Osteocyte (in vitro differentiated cells): ENCODE measurements around the gene FBXO40. TPM values are rescaled to one million over a fixed set of nuclear protein-coding genes. Genes with fewer than 3 reads are reported as not detected.
"Not testable (repeated sequence)": the region's sequence is repeated elsewhere in the genome, so short reads cannot be mapped to it uniquely, and the experiment has no call there.

Source experiments
- DNase-seq: peaks from one replicate; pipeline ENCODE4 v3.0.0; 2021; ENCODE audit warnings: mixed read lengths; ENCODE audit not compliant: unreplicated experiment; ENCODE audit errors: extremely low spot score
- H3K27ac Mint-ChIP-seq: one replicate; pipeline ENCODE4 v1.8.0; 2021; ENCODE audit warnings: mild to moderate bottlenecking, mixed read lengths; ENCODE audit not compliant: unreplicated experiment
- H3K27me3 Mint-ChIP-seq: one replicate; pipeline ENCODE4 v1.8.0; 2021; ENCODE audit warnings: mixed read lengths; ENCODE audit not compliant: unreplicated experiment
- H3K36me3 Mint-ChIP-seq: one replicate; pipeline ENCODE4 v1.8.0; 2021; ENCODE audit warnings: mixed read lengths; ENCODE audit not compliant: unreplicated experiment
- H3K4me1 Mint-ChIP-seq: one replicate; pipeline ENCODE4 v1.8.0; 2021; ENCODE audit warnings: mixed read lengths; ENCODE audit not compliant: unreplicated experiment
- H3K4me3 Mint-ChIP-seq: one replicate; pipeline ENCODE4 v1.8.0; 2021; ENCODE audit warnings: mild to moderate bottlenecking, moderate library complexity, mixed read lengths; ENCODE audit not compliant: unreplicated experiment
- H3K9me3 Mint-ChIP-seq: one replicate; pipeline ENCODE4 v1.8.0; 2021; ENCODE audit warnings: mixed read lengths; ENCODE audit not compliant: unreplicated experiment
- total RNA-seq: library from RNA; stranded (reverse); gene quantifications from 2 replicates; pipeline ENCODE4 v1.2.1, GENCODE V29; 2021
- TF ChIP-seq, protein P1 (sequence below): fragments of 200-600 bp; sonication (generic); IDR thresholded peaks from 2 replicates; pipeline ENCODE4 v1.5.0; 2021; ENCODE audit warnings: antibody characterized with exemption, mild to moderate bottlenecking, moderate library complexity

The FBXO40 gene
- total RNA-seq, 1 donor from 2014 or later: not detected

DNA sequence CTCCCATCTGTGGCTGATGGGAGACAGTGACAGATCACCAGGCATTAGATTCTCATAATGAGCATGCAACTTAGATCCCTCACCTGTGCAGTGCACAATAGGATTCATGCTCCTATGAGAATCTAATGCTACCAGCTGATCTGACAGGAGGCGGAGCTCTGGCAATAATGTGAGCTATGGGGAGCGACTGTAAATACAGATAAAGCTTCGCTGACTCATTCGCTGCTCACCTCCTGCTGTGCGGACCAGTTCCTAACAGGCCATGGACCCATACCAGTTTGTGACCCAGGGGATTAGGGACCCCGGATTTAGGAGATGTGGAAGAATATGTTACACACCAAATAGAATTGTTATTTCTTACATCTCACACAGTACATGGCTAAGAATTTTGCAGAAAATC, 18.7 kb upstream of the FBXO40 start:
- H3K27ac Mint-ChIP-seq: no peak overlapping the region
- DNase-seq: no peak
- no peaks in the 10 kb centered on the region for H3K4me1 Mint-ChIP-seq
- H3K9me3 Mint-ChIP-seq: no peaks in the 10 kb centered on the region
- H3K36me3 Mint-ChIP-seq: no peaks in the 10 kb centered on the region
- no peak overlapping the region for H3K4me3 Mint-ChIP-seq
- TF ChIP-seq, protein P1, sequence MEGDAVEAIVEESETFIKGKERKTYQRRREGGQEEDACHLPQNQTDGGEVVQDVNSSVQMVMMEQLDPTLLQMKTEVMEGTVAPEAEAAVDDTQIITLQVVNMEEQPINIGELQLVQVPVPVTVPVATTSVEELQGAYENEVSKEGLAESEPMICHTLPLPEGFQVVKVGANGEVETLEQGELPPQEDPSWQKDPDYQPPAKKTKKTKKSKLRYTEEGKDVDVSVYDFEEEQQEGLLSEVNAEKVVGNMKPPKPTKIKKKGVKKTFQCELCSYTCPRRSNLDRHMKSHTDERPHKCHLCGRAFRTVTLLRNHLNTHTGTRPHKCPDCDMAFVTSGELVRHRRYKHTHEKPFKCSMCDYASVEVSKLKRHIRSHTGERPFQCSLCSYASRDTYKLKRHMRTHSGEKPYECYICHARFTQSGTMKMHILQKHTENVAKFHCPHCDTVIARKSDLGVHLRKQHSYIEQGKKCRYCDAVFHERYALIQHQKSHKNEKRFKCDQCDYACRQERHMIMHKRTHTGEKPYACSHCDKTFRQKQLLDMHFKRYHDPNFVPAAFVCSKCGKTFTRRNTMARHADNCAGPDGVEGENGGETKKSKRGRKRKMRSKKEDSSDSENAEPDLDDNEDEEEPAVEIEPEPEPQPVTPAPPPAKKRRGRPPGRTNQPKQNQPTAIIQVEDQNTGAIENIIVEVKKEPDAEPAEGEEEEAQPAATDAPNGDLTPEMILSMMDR: no peak
- peaks cover 3% of the 10 kb centered on the region for H3K27me3 Mint-ChIP-seq

DNA sequence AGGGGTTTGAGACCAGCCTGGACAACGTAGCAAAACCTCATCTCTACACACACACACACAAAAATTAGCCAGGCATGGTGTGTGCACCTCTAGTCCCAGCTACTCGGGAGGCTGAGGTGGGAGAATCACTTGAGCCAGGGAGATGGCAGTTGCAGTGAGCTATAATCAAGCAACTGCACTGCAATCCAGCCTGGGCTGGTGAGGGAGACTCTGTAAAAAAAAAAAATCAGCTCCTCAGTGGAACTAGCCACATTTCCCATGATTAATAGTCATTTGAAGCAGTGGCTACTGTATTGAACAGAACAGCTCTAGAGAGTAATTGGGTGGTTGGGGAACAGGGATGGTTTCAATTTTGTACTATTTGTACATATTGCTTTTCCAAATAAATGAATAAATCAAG, 11.5 kb upstream of the FBXO40 start:
- H3K27ac Mint-ChIP-seq: no peak overlapping the region
- TF ChIP-seq, protein P1: no peak
- H3K27me3 Mint-ChIP-seq: peaks cover 23% of the 10 kb centered on the region
- no peaks in the 10 kb centered on the region for H3K4me1 Mint-ChIP-seq
- no peaks in the 10 kb centered on the region for H3K9me3 Mint-ChIP-seq
- no peak for DNase-seq
- no peaks in the 10 kb centered on the region for H3K36me3 Mint-ChIP-seq
- no peak overlapping the region for H3K4me3 Mint-ChIP-seq

DNA sequence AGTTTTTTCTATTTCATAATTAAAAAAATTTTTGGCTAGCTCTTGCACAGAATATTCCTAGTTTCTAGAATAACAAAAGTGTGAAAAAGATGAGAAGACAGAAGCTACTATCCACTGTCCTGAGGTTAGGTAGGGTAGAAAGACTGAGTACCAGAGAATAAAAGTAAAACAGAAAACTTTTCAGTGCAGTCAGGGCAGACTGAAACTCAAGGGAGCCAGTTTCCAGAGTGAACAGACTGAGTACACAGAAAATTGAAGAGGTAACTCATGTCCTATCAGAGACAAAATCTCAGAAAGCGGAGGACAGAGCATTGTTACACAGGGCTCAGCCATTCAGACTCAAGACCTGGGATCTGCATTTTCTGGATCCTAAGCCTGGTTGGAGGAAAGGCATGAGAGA, 8.8 kb upstream of the FBXO40 start:
- H3K36me3 Mint-ChIP-seq: no peaks in the 10 kb centered on the region
- H3K4me3 Mint-ChIP-seq: no peak overlapping the region
- no peaks in the 10 kb centered on the region for H3K4me1 Mint-ChIP-seq
- no peak overlapping the region for H3K27ac Mint-ChIP-seq
- TF ChIP-seq, protein P1: no peak
- DNase-seq: no peak
- H3K9me3 Mint-ChIP-seq: no peaks in the 10 kb centered on the region
- peaks cover 23% of the 10 kb centered on the region for H3K27me3 Mint-ChIP-seq

DNA sequence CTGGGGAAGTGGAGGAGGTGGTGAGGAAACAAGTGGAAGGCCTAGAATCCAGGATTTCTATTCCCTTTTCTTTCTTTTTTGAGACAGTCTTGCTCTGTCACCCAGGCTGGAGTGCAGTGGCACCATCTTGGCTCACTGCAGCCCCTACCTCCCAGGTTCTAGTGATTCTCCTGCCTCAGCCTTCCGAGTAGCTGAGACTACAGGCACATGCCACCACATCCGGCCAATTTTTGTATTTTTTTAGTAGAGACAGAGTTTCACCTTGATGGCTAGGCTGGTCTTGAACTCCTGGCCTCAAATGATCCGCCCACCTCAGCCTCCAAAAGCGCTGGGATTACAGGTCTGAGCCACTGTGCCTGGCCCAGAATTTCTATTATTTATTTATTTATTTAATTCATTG, 627 bp downstream of the FBXO40 start:
- H3K4me3 Mint-ChIP-seq, H3K27ac Mint-ChIP-seq, H3K9me3 Mint-ChIP-seq, H3K36me3 Mint-ChIP-seq, H3K4me1 Mint-ChIP-seq, DNase-seq: not testable (repeated sequence)
- peaks cover 25% of the 10 kb centered on the region for H3K27me3 Mint-ChIP-seq

DNA sequence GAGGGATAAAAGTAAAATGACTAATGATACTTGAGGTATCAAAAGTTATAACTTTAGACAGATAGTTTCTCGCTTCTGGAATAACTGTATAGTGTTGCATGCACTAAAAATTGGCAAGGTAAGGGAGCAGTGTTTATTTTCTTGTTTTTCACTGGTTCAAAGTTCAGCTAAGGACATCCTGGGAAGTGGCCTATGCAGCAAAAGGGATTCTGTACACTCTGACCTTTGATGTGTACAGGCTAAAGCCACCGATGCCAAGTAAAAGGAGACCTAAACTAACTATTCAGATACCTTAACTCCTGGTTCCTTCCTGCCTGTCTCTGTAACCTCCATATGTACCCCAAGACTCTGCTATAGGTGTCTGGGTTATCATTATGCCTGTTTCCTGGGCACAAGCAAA, 1.7 kb downstream of the FBXO40 start:
- H3K27me3 Mint-ChIP-seq: peaks cover 23% of the 10 kb centered on the region
- TF ChIP-seq, protein P1: no peak
- no peaks in the 10 kb centered on the region for H3K36me3 Mint-ChIP-seq
- H3K4me1 Mint-ChIP-seq: no peaks in the 10 kb centered on the region
- H3K27ac Mint-ChIP-seq: no peak overlapping the region
- no peaks in the 10 kb centered on the region for H3K9me3 Mint-ChIP-seq
- no peak for DNase-seq
- H3K4me3 Mint-ChIP-seq: no peak overlapping the region

DNA sequence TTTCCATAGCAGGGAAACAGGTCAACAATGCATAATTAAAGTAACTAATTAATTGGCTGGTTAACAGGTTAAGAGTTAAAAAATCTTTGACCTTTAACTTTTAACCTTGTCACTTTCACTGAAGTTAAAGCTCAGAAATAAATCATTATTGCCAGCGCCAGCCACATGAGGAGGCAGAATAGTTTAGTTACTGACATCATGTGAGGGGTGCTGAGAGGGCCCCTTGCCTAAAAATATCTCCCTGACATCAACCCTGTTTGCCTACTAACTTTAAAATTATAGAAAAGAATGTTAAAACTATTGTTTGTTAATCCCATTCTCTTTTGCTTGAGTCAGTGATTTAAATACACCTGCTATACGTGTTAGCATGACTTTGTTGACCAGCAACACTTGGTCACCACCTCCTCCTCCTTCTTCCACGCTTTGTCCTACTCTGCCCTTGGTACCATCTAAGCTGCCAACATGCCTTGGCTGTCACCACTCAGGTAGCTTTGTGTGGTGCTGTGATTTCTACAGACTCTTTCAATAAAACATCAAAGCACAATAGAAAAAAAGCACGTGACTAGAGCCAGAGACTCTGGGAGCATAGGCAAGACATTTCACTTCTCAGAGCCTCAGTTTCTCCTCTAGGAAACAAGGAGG, 2.7 kb downstream of the FBXO40 start:
- H3K36me3 Mint-ChIP-seq: no peaks in the 10 kb centered on the region
- peaks cover 16% of the 10 kb centered on the region for H3K27me3 Mint-ChIP-seq
- H3K9me3 Mint-ChIP-seq: no peaks in the 10 kb centered on the region
- H3K4me1 Mint-ChIP-seq: no peaks in the 10 kb centered on the region
- no peak for DNase-seq
- no peak overlapping the region for H3K27ac Mint-ChIP-seq
- no peak overlapping the region for H3K4me3 Mint-ChIP-seq
- TF ChIP-seq, protein P1: no peak
